Stimulated activated CD4-positive, alpha-beta T cell treated with anti-CD3 and anti-CD28 coated beads, Interleukin-15, amount 100 ng/mL, for 24 hours (primary cell): ENCODE measurements around the gene GNAL.

Experiments
- DNase-seq: peaks from one replicate; pipeline ENCODE4 v3.0.0-alpha.2; 2020

The GNAL gene

DNA sequence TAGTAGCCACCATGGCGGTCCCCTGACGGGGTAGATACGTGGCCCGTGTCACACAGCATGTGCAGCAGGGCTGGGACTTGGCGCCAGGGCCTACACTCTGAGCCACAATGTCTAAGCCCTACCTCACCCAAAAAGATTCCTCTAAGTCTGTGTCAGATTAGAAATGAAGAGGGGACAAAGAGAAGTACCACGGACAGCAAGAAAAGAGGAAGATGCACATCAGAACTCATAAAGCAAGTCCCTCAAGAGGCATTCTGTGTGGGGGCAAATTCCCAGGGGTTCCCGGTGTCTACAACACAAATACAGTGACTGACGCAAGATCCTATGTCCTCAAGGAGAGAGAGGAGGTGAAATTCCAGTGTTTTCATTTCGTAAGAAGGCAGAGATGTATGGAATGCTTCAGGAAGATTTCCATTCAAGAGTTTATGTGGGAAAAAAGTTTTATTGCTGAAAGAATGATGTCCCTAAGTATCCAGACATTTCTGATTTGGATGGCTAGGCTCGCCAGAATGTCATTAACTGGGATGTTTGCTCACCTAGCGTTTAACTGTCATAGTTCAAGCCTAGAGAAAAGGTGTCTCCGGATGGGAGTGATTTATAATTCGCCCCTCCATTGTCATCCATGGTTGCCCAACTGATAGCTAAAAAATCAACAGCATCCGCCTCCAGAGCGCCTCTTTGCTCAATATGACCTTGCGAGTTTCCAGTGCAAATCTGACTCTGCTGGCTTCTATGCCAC lies 86.5 kb downstream of the GNAL start:
- DNase-seq: no peak

DNA sequence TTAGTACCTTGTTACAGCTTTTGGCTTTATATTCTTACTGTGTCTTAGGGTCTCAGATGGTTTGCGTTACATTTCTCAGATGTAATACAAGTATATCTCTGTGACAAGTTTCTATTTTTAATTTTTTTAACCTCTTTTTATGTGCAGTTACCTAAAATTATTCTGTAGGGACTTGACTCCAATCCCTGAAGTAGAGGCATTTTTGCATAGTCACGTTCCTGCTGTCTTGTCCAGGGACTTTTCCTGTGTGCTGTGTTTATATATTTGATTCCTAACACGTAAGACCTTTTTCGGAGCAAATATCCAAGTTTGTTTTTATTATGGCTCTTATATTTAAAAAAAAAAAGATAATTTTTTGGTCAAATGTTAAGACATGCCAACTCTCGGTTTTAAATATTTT lies 91.0 kb downstream of the GNAL start:
- no peak for DNase-seq

DNA sequence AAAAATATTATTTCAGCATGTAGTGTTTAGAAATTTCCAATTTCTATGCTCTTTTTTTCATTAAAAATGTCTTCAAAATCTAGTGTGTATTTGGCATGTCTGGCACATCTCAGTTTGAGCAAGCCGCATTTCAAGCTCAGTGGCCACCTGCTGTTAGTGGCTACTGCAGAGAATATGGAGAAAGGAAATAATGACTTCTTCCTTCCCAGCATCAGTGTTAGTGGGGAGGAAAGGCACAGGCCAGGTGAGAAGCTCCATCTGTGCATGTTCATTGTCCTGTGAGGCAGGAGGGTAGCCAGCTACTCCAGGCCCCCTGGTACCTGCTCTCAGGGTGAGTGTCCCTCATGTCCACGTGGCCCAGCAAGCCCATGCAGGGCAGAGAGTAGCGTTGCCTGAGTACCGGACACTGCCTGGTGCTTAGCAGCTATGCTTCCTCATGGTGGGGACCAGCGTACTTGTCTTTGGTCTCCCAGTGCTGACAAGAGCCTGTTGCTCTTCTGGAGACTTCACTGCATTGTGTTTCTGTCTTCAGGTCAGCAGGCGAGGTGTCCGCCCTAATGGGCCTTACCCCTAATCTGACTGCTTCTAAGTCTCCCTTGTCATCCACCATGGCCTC lies 94.8 kb downstream of the GNAL start:
- DNase-seq: no peak

DNA sequence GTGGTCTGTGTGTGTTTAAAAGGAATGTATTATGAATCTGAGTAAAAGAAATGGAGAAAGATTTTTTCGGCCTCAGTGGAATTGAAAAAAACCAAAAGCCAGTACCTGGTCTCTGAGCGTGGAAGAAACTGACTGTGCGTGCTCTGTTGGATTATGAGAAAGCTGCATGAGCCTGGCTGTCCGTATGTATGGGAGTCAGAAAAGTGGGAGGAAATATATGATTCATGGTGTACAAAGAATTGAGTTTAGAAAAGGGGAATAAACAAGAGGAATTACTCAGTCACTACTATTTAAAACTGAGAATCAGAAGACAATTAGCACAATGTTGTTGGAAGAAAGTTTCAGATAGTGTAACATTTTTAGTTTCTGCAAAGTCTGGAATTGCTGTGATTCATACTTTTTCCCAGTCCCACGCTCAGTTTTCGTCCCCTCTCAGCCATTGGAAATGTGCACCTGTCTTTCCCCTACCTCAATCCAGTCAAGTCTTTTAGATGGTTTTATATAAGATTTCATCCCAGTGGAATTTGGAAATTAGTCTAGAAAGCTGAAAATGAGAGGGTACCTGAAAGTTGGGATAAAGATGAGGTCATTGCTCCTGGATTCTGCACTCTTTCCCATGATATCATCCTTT lies 95.7 kb downstream of the GNAL start:
- no peak for DNase-seq

DNA sequence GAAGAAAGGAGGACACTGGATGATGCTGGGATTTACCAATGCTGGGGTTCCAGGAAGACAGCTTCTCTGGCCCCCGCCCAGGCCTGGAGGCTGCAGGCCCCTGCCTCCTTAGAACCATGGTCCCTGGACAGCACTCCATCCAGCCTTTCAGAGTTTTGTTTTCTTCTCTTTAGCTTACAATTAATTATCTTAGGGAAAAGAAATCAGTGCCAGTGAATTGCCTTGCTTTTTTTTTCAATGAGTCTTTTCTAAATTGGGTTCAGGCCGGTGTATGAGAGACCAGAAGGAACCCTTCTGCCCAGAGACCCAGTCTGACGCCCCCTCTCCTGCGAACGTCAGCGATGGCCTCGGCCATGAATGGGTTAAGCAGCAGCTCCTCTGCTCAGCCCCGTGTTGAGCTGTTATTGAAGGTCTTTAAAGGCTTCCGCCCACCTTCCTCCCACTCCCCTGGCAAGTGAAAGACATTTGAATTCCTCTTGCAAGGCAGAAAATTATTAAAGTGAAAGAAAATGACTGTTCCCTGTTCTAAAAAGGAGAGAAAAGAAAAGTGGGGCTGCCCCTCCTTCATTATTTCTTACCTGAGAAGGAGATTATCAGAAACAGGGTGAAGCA lies 96.5 kb downstream of the GNAL start:
- DNase-seq: no peak

DNA sequence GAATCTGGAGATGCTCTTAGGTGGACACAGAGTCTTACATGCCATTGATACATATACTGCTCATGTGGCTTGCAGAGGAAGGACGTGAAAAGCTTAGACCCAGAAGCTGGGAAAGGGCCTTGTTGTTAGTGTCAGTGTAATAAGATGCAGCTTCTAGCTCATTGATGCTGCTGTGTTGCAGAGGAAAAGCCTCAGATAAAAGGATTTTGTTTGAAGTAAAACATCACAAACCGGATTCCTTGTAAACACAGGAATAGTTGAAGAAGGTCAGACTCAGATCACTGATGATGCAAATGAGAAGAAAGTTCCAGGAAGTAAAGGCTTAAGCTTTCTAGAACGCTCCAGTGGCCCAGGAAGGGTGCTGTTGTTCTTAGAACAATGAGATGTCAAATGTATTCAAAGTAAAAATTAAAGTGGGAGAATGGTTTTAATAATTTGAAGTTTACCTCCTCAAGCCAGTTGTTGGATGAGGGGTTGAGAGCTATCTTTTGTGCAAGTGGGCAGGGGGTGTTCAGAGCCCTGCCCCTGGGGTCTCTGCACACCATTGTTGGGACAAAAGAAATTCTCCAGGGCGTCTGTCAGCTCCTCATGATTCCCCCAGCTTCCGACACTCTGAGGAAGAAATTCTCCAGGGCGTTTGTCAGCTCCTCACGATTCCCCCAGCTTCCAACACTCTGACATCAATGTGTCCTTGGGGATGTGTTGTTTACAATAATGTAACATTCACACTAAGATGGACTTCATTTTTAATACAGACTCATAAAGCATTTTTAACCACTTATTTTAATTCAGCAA lies 100.8 kb downstream of the GNAL start:
- no peak for DNase-seq

DNA sequence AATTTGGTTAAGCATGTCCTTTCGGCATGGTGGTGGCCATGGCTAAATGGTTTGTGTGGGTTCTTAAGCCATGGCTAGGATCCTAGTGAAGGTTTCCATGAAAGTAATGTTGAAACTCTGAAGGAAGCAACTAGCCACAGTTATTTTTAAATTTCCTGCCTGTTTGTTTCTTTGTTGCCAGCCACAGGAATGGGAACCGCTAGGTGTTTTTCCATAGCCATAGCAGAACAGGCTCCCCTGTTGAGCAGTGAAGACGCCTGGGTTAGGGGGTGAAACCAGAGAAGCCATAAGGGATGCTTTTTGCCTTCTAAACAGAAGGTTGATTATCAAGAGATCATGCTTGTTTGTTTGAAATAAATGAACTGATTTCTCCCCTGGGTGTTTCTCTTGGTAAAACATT lies 102.1 kb downstream of the GNAL start:
- DNase-seq: no peak

DNA sequence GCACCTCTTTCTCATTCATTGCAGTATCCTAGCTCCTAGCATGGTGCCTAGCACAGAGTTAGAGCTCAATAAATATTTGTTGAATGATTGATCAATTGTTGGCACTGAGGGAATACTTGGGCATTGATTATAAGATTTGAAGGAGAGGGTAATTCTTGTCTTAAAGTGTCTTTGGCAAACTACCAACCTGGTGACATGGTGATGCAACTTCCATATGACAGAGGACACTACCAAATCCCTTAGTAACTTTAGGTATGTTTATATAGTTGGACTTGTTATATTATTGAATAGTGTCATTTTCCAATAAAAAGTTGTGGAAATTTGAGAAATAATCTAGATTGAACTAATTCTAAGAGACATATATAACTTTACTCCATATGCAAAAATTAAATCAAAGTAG lies 103.6 kb downstream of the GNAL start:
- DNase-seq: no peak

DNA sequence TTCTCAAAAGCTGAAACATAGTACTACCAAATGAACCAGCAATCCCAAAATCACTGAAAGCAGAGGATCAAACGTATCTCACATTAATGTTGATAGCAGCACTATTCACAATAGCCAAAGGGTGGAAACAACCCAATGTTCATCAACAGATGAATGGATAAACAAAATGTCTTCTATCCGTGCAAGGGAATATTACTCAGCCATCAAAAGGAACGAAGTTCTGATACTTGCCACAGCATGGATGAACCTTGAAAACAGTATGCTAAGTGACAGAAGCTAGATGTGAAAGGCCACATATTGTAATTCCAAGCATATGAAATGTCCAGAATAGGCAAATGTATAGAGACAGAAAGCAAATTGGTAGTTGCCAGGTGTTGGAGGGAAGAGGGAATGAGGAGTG lies 105.1 kb downstream of the GNAL start:
- DNase-seq: no peak

DNA sequence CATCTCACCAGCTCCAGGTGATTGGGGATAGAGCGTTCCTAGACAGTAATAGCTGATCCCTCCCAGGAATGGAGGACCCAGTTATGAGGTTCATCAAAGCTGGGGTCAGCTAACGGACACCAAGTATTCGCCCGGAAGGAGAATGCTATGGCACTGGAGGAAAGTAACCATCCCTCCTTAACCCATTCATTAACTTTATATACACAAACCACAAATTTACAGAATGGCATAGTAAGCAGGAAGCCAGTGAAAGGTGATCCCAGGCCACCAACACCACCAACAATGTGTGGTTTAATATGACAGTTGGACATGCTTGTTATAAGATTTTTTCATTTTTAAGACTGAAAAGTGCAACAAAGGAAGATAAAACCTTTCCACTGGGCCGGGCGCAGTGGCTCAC lies 106.9 kb downstream of the GNAL start:
- DNase-seq: no peak

DNA sequence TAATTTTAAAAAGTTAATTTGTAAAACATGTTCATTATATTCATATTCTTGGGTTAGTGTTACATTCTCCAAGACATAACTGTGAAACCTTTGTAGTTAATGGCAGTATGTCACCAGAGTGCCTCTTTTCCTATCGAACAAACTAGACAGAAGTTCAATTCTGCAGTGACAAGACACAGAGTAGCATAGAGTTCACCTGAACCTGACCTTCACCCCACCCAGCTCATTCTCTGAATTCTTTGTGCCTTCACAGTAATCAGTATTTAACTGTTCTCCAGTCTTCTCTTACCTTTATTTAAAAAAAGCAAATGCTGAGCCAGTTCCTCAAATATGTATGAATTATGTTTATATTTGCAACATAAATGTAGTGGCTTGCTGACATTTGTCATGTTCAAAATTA lies 109.2 kb downstream of the GNAL start:
- DNase-seq: no peak

DNA sequence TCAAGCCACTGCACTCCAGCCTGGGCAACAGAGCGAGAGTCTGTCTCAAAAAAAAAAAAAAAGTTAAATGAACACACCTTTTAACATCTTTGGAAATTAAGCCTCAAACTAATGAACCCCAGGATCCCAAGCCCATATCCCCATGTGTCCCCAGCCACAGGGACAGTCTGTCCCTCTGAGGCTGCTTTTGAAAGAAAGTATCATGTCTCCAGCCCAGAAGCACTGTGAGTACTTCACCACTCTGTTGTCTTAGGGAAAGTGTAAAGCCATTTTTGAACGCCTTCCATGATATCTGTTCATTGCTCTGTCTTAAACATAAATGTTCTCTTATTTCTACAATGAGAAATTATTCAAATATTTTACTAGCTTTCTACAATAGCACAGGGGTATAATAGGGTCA lies 110.0 kb downstream of the GNAL start:
- DNase-seq: no peak

DNA sequence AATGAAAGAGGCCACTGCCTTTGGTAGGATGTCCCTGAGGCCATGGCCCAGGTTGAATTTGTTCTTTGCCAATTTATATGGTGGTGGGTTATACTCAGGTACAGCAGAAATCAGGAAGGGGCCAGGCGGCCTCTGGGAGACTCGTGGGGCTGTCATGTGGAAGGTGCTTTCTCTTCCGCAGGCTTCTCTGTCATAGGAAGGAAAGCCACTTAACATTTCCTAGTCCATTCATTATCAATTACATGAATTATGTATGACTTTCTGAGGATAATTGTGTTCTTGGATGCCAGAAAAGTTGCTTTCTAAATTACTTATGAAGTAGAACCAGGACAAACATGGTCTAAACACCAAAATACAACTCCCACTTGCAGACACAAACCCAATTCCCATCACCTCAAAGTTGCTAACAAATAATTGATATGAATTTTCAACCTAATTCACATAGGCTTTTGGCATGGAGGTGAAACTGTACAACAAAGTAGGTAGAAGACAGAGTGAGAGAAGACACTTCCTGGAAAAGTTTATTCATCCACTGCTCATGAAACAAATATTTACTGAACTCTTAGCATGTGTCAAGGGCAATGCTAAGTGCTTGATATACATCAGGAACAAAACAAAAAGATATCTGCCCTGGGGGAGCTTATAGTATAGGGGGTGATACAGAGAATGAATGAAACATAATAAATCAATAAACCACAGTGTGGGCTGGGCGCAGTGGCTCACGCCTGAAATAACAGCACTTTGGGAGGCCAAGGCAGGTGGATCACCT lies 111.7 kb downstream of the GNAL start:
- no peak for DNase-seq

DNA sequence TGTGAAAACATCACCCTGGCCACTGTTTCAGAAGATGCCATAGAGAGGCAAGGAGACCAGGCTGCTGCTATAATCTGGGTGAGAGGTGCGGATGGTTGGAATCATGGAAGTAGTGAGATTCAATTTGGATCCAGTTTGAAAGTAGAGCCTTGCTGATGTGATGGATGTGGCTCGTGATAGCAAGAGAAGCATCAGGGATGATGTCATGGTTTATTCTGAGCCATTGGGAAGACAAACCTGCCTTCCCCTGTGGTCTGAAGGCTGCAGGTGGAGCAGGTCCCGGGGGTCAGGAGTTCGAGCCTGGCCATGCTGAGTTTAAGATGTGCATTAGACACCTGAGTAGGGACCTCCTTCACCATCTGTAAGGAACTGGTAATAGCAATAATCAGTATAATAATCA lies 112.5 kb downstream of the GNAL start:
- DNase-seq: no peak

DNA sequence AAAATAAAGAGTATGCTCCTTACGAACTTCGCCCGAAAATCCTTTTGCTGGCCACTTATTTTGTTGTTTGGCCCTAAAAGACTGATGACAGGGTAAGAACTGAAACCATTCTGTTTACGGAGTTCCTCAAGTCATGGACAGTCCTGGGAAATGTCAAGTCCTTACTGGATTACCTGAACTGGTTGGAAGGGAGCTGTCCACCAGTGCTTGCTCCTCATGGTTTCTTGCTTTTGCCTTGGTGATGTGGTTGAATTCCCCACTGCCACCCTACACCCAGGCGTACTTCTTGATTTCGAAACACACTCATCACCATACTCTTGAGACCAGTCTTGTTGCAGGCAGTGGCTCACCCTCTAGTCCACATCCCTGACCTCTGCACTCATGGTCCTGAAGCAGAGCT lies 113.1 kb downstream of the GNAL start:
- no peak for DNase-seq

DNA sequence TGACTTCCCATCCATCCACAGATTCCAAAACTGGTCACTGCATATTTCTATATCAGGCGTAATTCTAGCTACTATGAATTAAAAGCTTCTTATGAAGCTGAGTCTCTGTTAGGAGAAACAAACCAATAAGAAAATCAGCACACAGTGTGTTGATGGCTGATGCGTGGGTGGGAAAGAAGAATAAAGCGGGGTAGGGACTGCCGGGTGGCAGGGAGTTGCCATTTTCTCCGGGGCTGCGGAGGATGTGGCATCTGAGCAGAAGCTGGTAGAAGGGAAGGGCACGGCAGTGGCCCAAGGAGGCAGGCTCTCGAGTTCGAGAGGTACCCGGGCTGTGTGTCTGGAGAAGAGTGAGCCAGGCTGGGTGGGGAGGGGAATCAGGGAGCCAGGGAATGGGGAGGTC lies 113.5 kb downstream of the GNAL start:
- DNase-seq: no peak

DNA sequence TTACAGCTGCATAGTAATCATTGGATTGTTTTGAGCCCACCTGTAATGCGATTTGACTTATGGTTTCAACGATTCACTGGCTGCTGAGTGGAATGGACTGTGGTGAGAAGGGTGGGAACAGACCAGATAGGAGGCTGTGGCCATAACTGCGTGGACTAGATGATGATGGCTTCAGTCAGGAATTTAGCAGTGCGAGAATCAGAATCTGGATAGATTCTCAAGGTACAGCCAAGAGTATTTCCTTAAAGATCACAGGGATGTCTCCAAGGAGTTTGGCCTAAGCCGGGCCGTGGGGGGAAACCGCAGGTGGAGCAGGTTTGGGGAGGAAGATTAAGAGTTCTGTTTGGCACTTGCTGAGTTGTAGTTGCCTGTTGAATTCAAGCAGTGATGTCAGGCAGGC lies 118.2 kb downstream of the GNAL start:
- no peak for DNase-seq

DNA sequence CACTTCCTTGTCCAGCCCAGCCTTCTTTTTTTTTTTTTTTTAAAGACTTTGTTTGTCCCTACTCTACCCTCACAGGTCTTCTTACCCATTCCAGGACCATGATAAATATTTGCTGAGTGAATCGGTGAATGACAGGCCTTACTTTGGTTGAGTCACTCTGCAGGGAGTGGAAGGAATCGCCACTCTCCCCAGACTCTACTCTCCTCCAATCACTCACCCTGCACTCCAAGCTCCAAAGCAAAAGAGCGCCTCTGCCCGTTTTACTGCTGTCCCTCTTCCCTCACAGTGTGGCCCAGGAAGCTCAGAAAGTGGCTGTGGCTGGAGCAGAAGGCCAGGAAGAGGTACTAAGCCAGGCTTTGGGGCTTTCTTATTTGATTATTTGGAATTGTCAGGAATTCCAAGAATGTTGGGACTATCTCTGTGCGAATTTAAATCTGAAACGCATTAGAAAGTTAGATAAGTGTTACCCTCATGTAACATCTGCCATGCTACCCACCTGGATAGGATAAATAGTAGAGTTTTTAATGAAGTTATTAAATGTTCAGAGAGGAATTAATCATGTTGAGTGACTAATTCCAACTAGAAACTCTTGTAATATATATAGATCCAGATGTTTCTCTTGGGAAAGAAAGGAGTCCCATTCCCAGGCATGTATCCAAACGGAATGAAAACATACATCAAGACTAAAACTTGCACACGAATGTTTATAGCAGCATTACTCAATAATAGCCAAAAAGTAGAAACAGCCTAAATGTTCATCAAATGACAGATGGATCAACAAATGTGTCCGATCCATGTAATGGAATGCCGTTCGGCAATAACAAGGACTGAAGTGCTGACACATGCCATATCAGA lies 119.2 kb downstream of the GNAL start:
- DNase-seq: no peak

DNA sequence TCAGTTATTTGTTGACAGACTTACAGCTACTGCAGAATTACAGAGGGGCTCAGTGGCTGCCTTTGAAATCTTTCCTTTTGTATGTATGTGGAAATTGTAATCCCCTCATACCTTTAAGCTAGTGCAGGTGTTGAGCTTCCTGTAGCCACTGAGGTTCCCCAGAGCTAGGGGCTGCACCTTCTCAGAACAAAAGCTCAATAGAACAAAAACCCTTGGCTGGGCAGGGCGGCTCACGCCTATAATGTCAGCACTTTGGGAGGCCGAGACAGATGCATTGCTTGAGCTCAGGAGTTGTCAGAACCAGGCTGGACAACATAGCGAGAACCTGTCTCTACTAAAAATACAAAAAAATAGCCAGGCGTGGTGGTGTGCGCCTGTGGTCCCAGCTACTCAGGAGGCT lies 120.8 kb downstream of the GNAL start:
- DNase-seq: no peak

DNA sequence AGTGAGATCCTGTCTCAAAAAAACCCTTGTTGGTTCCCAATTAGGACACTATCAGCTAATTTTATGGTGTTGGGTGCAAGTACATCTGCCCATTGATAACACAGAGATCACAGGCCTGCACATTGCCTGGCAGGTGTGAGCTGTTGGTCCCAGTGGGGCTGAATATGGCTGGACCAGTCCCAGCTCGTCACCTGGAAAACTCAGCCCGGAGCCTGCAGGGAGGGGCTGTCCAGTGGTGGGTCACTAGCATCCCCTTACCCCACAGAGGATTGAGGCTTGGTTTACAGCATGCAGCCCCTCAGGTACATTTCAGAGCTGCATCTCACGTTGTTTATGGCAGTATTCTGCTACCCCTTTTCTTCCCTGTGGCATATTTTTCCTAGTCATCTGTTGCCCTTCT lies 121.3 kb downstream of the GNAL start:
- no peak for DNase-seq

DNA sequence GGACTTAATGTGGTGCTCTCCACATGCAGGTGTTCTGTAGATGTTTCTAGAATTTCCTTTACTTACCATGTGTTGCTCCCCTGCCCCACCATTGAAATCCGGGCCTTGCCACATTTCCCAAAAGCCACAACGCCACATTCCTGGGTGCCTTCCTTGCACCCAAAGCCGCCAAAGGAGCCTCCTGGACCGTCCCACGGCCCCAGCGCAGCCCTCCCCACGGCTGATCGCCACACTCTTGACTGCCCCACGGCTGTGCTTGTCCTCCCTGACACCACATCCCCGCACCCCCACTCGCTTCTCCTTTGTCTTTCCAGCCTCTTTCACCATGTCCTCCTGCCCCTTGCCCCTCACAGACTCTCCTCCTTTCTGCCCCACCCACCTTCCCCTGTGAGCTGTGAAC lies 121.9 kb downstream of the GNAL start:
- no peak for DNase-seq

DNA sequence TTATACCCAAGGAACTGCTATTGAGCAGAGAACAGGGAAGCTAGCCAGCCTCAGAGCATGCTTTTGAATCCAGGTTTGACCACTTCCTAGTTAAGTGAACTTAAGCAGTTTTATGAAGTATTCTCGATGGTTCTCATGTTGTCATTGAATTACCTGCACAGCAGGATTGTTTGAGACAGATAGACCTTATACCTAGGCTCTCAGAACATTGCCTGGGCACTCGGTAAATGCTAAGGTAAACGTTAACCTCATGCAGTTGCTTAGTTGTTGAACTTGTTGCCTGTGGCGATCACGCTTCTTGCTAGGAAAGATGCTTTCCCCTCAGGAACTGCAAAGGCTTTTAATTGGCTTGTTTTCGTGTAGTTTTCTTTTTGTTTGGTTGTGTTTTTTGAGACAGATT lies 128.2 kb downstream of the GNAL start:
- DNase-seq: no peak
